Measurements from ENCODE around the gene DMPK.
A peak's percentile ranks its signal among the peaks of the same experiment; 100 is the strongest.

DMPK gene

GRCh38 chr19:45814851-45815480, 32.7 kb upstream of the DMPK start, which contains the start of gene RSPH6A:
RSPH6A (minus strand) TSS chr19:45815308; CDS start chr19:45815176, 132 bp downstream.
- TF ChIP-seq ZFX (IDR thresholded peaks at IDR 0.05; ENCODE audit: borderline replicate concordance) (no peak), CTCF (IDR thresholded peaks at IDR 0.05) (no peak)
- H3K27ac ChIP-seq, result peak within 1 kb of the TSS; percentile 15; the same call in 1 of the 2 replicates

GRCh38 chr19:45814166-45814780, 32.0 kb upstream of the DMPK start:
- TF ChIP-seq CTCF (IDR thresholded peaks at IDR 0.05) (no peak), ZFX (IDR thresholded peaks at IDR 0.05; ENCODE audit: borderline replicate concordance) (no peak)
- peak overlapping the region; percentile 15; the same call in 1 of the 2 replicates for H3K27ac ChIP-seq

- no peak for TF ChIP-seq CTCF (IDR thresholded peaks at IDR 0.05)
- TF ChIP-seq ZFX (IDR thresholded peaks at IDR 0.05; ENCODE audit: borderline replicate concordance), result no peak
- H3K27ac ChIP-seq, result no peak overlapping the region
These were observed 30.0 kb upstream of the DMPK start for GRCh38 chr19:45812297-45812696.

GRCh38 chr19:45809643-45810159, 27.4 kb upstream of the DMPK start:
- TF ChIP-seq ZFX (IDR thresholded peaks at IDR 0.05; ENCODE audit: borderline replicate concordance), result no peak
- no peak for TF ChIP-seq CTCF (IDR thresholded peaks at IDR 0.05)
- no peak overlapping the region for H3K27ac ChIP-seq

GRCh38 chr19:45805719-45806118, 23.4 kb upstream of the DMPK start:
- TF ChIP-seq CTCF (IDR thresholded peaks at IDR 0.05), result no peak
- TF ChIP-seq ZFX (IDR thresholded peaks at IDR 0.05; ENCODE audit: borderline replicate concordance), result no peak
- no peak overlapping the region for H3K27ac ChIP-seq

GRCh38 chr19:45804959-45805230, 22.6 kb upstream of the DMPK start:
- H3K27ac ChIP-seq, result no peak overlapping the region
- TF ChIP-seq CTCF (IDR thresholded peaks at IDR 0.05) (no peak), ZFX (IDR thresholded peaks at IDR 0.05; ENCODE audit: borderline replicate concordance) (no peak)
